SH-SY5Y (cell line): Measurements from ENCODE around the gene PRKACA.
A peak's percentile ranks its signal among the peaks of the same experiment; 100 is the strongest.

Experiments
- GATA2 ChIP-seq: IDR thresholded peaks from 2 replicates; pipeline ENCODE4 v1.6.1; 2011; ENCODE audit warnings: mild to moderate bottlenecking, low read depth, low read length
- GATA3 ChIP-seq: IDR thresholded peaks from 2 replicates; pipeline ENCODE4 v1.6.1; 2011; ENCODE audit warnings: low read depth, mild to moderate bottlenecking, low read length, moderate library complexity

The PRKACA gene

DNA sequence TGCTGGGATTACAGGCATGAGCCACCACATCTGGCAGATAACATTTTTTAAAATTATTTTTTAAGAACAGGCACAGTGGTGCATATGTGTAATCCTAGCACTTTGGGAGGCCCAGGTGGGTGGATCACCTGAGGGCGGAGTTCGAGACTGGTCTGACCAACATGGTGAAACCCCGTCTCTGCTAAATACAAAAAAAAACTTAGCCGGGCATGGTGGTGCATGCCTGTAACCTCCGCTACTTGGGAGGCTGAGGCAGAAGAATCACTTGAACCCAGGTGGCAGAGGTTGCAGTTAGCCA, 55.1 kb downstream of the PRKACA start:
- TF ChIP-seq GATA2 (no peak), GATA3 (no peak)

DNA sequence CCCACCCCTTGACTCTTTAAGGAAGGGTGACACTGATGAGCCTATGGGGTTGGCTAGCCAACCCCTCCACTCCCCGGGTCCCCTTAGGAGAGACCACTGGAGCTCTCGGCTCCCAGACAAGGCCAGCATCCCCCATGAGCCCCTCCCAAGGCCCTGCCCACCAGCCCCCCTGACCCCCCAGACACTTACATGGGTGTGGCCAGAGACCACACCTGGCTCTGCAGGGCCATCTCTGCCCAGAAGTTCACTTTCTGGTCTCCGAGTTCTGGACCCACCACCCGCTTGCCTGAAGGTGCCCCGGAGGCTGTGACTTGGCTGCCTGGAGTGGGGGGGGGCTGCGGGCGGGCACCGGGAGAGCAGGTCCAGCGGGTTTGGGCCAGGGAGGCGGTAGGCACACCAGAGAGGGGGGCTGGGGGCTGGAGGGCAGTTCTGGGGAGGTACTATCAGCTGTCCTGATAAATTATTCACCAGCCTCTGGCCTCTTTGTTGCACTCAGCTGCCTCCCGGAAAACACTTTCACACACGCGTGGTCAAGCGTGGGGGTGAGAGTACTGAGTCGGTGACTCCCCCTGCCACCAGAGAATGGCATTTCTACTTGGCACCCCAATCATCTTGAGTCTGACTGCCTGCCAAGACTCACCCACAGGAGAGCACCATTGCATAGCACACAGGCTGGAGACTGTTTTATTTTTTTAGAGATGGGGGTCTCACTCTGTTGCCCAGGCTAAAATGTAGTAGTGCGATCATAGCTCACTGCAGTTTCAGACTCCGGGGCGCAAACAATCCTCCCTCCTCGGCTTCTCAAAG, 55.6 kb downstream of the PRKACA start, which contains the start of gene PALM3:
PALM3 (minus strand) TSS at position 326 of the 807 bp plus-strand sequence; CDS start at position 230, 96 bp downstream.
- TF ChIP-seq GATA3 = no peak
- TF ChIP-seq GATA2 = no peak

DNA sequence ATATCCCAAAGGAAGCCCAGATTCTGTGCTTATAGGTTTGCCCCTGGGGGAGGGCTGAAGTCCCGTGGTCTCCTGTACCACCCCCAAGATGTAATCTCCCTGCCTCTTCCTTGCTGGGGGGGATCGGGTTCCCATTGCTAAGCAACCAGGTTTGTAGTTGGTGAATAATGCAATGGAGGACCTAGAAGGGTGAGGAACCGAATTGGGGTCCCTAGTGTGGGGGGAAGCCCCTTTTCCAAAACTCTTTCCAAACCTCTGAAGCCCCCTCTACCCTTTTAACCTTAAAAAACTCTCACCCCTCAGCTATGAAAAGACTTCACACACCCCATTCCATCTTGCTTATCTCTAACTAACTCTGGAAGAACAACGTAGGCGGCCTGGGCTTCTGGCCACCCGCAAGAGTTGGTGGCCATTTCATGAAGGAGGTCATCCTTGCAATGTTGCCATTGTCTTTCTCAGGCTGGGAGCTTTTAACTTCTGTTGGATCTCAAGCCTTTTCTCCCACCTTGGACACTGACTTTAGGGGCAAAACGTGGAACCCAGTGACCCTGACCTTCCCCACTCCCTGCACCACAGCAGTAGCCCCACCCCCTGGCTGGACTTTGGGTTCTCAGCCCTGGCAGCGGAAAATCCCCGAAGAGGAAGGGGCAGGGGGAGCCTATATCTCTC, 56.3 kb downstream of the PRKACA start:
- TF ChIP-seq GATA2 (no peak), GATA3 (no peak)

DNA sequence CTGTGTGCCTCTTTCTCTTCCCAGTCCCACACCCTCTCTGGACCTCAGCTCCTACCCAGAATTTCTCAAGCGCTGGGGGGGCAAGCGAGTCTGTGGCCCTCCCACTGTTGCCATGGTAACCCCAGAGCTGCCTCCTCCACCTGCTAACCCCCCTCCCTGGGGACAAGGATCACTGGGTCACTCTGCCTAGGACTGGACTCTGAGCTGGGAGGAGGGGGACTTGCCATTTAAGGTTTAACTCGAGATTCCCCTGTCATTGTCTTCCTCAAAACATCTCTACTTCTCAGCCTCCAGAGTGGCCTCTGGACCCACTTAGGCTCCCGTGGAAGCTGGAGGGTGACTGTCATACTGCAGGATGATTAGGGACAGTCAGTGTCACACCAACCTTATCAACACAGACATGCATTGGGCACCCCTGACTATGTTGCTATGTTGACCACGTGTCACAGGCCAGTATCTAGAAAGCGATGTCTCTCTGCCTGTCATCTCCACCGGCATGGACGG, 57.9 kb downstream of the PRKACA start:
- TF ChIP-seq GATA3 = no peak
- no peak for TF ChIP-seq GATA2

DNA sequence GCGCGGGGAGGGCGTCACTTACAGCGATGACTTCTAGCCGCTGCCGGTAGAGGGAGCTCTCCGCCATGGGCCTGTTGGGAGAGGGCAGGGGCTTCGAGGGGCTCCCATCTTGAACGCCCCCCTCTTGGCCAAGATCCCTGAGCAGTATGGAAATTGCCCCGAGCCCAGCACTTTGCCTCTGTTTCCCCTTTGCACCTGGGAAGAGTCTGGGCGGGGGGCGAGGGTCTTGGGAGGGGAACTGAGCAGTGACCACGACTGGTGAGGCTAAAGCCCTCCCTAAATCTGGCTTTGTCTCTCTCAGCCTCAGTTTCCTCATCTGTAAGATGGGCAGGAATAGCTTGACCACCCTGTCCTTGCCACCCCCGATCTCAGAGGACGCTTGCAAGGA, 58.5 kb downstream of the PRKACA start:
- no peak for TF ChIP-seq GATA2
- TF ChIP-seq GATA3 = no peak

DNA sequence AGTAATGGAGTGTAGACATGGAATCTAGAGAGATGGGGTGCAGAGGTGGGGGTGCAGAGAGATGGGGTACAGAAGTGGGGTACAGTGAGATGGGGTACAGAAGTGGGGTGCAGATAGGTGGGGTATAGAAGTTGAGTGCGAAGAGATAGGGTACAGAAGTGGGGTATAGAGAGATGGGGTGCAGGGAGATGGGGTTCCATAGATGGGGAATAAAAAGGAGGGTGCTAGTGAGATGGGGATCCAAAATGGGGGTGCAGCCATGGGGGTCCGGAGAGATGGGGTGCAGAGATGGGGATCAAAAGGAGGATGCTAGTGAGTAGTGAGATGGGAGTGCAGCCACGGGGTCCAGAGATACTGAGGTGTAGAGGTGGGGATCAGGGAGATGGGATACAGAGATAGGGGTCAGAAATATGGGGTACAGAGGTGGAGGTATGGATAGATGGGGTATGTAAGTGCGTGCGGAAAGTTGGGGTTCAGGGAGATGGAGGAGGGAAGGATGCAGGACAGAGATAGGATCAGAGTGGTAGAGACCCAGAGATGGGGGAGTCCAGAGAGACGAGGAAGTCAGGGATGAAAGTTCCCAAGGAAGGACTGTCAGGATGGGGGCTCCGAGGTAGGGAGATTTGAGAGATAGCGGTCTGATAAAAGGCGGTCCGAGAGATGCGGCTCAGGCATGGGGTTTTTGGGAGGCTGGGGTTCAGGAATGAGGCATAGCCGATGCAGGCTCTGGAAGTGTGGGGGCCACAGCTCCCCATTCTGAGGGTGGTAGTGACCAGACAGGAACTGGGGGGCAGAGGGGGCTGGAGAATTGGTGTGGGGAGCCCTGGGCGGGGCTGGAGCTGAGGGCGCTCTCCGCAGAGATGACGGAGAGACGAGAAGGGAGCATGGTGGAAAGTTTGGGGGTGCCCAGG, 59.1 kb downstream of the PRKACA start:
- no peak for TF ChIP-seq GATA3
- TF ChIP-seq GATA2 = peak; percentile 44; the same call in 1 of the 2 replicates

DNA sequence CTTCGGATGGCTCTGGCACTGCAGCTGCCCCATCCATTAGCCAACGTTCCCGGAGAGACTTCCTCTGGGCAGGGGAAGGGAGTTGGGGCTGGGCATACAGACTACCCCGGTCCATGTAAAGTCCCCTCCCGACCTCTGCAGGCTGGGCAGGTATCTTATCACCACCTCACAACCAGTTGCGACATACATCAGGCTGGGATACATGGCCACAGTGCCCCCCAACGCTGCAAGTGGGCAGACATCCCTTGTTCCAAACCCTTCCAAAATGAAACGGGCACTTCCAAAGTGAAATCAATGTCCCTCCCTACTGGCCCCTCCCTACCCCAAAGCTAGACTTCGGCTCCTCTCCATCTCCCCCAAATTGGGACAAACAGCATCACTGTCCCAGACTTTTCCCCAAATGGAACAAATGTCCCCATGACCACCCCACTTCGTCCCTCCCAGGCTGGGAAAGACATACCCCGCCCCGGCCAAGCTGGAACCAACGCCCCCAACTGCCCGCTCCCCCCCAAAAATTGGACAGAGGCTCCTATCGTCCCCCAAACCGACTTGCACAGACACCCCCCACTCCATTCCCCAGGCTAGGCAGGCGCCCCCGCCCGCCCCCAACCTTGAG, 60.7 kb downstream of the PRKACA start:
- TF ChIP-seq GATA2 (no peak), GATA3 (no peak)

DNA sequence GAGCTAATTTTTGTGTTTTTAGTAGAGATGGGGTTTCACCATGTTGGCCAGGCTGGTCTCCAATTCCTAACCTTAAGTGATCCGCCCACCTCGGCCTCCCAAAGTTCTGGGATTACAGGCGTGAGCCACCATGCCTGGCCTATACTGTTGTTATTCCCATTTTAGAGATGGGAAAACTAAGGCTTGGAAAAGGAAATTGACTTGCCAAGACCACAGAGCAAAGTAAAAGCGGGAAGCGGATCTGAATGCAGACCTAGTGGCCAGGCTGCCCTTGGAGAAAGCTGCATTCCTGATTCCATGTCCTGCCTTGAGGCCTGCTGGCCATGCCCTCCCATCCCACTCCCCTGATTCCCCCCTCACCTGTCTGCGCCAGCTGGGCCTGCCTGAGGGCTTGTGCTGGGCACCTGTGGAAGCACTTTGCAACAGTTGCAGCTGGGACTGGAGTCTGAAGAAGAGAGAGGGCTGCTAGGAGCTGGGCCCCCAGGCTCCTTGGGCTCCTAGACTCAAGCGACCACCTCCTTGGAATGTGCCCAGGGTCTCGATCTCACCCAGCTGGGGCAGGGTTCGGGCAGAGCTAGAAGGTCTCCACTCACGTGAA, 61.4 kb downstream of the PRKACA start:
- TF ChIP-seq GATA2 (no peak), GATA3 (no peak)

DNA sequence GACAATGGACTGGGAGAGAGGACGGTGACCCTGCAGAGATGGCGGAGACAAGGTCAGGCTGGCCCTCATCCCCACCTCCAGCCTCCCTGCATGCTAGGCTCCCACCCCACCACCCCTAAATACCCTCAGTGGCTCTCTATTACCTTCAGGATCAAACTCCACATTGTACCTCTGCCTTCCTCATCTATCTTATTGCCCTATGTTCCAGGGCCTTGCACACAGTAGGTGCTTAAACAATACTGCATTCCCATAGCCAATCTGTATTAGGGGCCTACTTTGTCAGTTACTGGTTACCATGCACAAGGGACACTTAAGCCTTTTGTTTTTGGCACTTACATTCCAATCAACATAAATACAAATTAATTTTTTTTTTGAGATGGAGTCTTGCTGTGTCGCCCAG, 62.2 kb downstream of the PRKACA start:
- TF ChIP-seq GATA2 = no peak
- no peak for TF ChIP-seq GATA3

DNA sequence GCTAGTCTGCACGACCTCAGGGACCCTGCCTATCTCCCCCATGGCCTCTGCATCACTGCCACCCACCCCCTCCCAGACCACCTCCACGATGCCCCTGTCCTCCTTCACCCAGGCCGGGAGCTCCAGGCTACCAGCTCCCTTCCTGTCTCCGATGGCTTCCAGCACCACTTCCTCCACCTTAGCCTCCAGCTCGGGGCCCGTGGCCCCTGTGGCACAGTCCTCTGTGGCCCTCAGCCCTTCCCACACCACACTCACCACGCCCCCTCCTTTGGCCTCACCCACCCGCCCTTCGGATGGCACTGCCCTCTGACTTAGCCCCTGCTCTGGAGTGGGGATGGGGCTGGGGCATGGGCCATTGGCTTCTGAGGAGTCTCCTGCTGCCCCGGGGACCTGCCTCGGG, 62.8 kb downstream of the PRKACA start:
- TF ChIP-seq GATA2 (no peak), GATA3 (no peak)

DNA sequence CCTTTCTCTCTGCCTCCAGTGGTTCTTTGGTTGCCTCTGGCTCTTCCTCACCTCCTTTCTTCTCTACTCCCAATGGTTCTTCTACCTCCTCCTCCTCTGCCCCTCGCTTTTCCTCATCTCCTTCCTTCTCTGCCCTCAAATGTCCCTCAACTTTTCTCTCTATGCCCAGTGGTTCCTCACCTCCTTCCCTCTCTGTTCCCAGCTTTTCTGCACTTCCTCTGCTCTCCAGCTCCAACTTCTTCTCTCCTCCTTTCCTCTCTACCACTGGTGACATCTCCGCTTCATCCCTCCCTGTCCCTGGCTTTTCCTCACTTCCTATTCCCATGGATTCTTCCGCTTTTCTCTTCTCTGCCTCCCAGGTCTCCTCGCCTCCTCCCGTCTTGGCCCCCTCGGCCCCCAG, 63.5 kb downstream of the PRKACA start:
- TF ChIP-seq GATA2 (no peak), GATA3 (no peak)

DNA sequence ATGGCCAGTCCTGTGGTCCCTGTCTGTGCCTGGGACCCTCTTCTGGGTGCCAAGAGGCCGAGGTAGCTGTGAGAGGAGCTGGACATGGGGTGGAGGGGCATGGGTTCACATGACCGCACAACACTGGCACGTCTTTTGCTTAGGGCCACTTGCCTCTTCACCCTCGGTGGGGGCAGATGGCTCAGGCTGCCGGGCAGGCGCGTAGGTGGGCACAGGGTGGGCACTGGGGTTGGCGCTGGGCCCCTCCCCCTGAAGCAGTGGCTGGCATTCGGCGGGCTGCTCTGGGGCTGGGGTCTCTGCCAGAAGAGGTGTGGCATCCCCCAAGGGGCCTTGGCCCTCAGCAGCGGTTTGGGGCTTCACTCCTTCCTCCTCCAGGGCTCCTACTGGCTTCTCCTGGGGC, 64.1 kb downstream of the PRKACA start:
- TF ChIP-seq GATA2 (no peak), GATA3 (no peak)

DNA sequence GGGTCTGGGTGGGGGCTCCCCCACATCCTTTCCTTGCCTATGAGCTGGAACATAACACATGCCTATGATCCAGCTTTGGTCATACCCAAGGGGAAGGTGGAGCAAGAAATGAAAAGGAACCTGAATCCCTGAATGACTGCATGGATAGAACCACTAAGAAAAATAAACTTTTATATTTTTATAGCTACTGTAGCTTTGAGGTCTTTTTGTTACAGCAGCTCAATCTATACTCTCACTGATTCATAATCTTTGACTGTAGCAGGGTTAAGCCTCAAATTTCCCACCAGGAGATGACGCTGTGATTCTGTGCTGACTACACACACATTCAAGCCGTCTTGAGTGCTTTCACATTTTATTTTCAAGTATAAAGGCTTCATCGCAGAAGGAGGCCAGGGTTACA, 64.5 kb downstream of the PRKACA start:
- no peak for TF ChIP-seq GATA3
- no peak for TF ChIP-seq GATA2

DNA sequence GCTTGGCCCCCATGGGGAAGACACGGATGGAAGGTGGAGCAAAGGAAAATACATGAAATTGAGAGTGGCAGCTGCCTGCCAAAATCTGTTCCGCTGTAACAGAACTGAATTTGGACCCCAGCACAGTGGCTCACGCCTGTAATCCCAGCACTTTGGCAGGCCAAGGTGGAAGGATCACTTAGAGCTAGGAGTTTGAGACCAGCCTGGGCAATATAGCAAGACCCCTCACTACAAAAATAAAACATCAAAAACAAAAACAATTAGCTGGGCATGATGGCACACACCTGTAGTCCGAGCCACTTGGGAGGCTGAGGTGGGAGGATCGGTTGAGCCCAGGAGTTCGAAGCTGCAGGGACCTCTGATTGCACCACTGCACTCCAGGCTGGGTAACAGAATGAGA, 65.1 kb downstream of the PRKACA start:
- TF ChIP-seq GATA3 (no peak), GATA2 (no peak)
